Amygdala (tissue), 56 donors: Measurements from ENCODE around the gene FAM81B.

ENCODE experiments used
- DNase-seq, 56 donors: peaks; one replicate each; lab custom pipeline; 2025; lab: John Stamatoyannopoulos, UW

The FAM81B gene

GRCh38 chr5:95449460-95449859 lies 58.3 kb downstream of the FAM81B start:
- no peak for DNase-seq

- no peak for DNase-seq
Observed at GRCh38 chr5:95454536-95454935, 63.4 kb downstream of the FAM81B start.

GRCh38 chr5:95460665-95461064 lies 69.5 kb downstream of the FAM81B start:
- DNase-seq: no peak

- no peak for DNase-seq
Observed at GRCh38 chr5:95471487-95471886, 80.3 kb downstream of the FAM81B start.

GRCh38 chr5:95471942-95472341 lies 80.8 kb downstream of the FAM81B start:
- no peak for DNase-seq

- no peak for DNase-seq
Observed at GRCh38 chr5:95484421-95484820, 93.3 kb downstream of the FAM81B start.

GRCh38 chr5:95486191-95486590 lies 95.0 kb downstream of the FAM81B start:
- DNase-seq: no peak

- no peak for DNase-seq
Observed at GRCh38 chr5:95487880-95488279, 96.7 kb downstream of the FAM81B start.
